Measurements from ENCODE around the gene ARHGEF17.

Gene ARHGEF17

GRCh38 chr11:73333640-73334383 lies 25.7 kb downstream of the ARHGEF17 start:
- H3K4me3 ChIP-seq (ENCODE audit: low read length), result no peak overlapping the region

GRCh38 chr11:73334384-73335203 lies 26.5 kb downstream of the ARHGEF17 start:
- no peak overlapping the region for H3K4me3 ChIP-seq (ENCODE audit: low read length)
- no peak for TF ChIP-seq ZNF274 (IDR thresholded peaks at IDR 0.05; ENCODE audit: low read depth, low read length)

More at GRCh38 chr11:73333640-73334383, 25.7 kb downstream of the ARHGEF17 start:
- no peak for TF ChIP-seq ZNF274 (IDR thresholded peaks at IDR 0.05; ENCODE audit: low read depth, low read length)

GRCh38 chr11:73335204-73335923 lies 27.3 kb downstream of the ARHGEF17 start:
- H3K4me3 ChIP-seq (ENCODE audit: low read length), result no peak overlapping the region

GRCh38 chr11:73337846-73338245 lies 29.8 kb downstream of the ARHGEF17 start:
- TF ChIP-seq ZNF274 (IDR thresholded peaks at IDR 0.05; ENCODE audit: low read depth, low read length), result no peak
- no peak overlapping the region for H3K4me3 ChIP-seq (ENCODE audit: low read length)

More at GRCh38 chr11:73335204-73335923, 27.3 kb downstream of the ARHGEF17 start:
- TF ChIP-seq ZNF274 (IDR thresholded peaks at IDR 0.05; ENCODE audit: low read depth, low read length), result no peak

GRCh38 chr11:73338279-73338678 lies 30.2 kb downstream of the ARHGEF17 start:
- no peak for TF ChIP-seq ZNF274 (IDR thresholded peaks at IDR 0.05; ENCODE audit: low read depth, low read length)

GRCh38 chr11:73340164-73340563 lies 32.1 kb downstream of the ARHGEF17 start:
- no peak overlapping the region for H3K4me3 ChIP-seq (ENCODE audit: low read length)
- no peak for TF ChIP-seq ZNF274 (IDR thresholded peaks at IDR 0.05; ENCODE audit: low read depth, low read length)

More at GRCh38 chr11:73338279-73338678, 30.2 kb downstream of the ARHGEF17 start:
- no peak overlapping the region for H3K4me3 ChIP-seq (ENCODE audit: low read length)

- H3K4me3 ChIP-seq (ENCODE audit: low read length), result no peak overlapping the region
- no peak for TF ChIP-seq ZNF274 (IDR thresholded peaks at IDR 0.05; ENCODE audit: low read depth, low read length)
These were observed 34.6 kb downstream of the ARHGEF17 start for GRCh38 chr11:73342633-73343032.

GRCh38 chr11:73343076-73343873 lies 35.2 kb downstream of the ARHGEF17 start:
- TF ChIP-seq ZNF274 (IDR thresholded peaks at IDR 0.05; ENCODE audit: low read depth, low read length), result no peak
- H3K4me3 ChIP-seq (ENCODE audit: low read length), result no peak overlapping the region

GRCh38 chr11:73344191-73344607 lies 36.1 kb downstream of the ARHGEF17 start:
- H3K4me3 ChIP-seq (ENCODE audit: low read length), result no peak overlapping the region
- TF ChIP-seq ZNF274 (IDR thresholded peaks at IDR 0.05; ENCODE audit: low read depth, low read length), result no peak

GRCh38 chr11:73345481-73346160 lies 37.5 kb downstream of the ARHGEF17 start:
- no peak overlapping the region for H3K4me3 ChIP-seq (ENCODE audit: low read length)

GRCh38 chr11:73346186-73346935 lies 38.3 kb downstream of the ARHGEF17 start:
- TF ChIP-seq ZNF274 (IDR thresholded peaks at IDR 0.05; ENCODE audit: low read depth, low read length), result no peak
- H3K4me3 ChIP-seq (ENCODE audit: low read length), result no peak overlapping the region

More at GRCh38 chr11:73345481-73346160, 37.5 kb downstream of the ARHGEF17 start:
- no peak for TF ChIP-seq ZNF274 (IDR thresholded peaks at IDR 0.05; ENCODE audit: low read depth, low read length)

GRCh38 chr11:73347067-73347466 lies 39.0 kb downstream of the ARHGEF17 start:
- TF ChIP-seq ZNF274 (IDR thresholded peaks at IDR 0.05; ENCODE audit: low read depth, low read length), result no peak
- H3K4me3 ChIP-seq (ENCODE audit: low read length), result no peak overlapping the region

All from GM08714 (cell line).